GM15510 (cell line): Measurements from ENCODE around the gene IGFBP6.

Source experiments
- POLR2A ChIP-seq: IDR thresholded peaks from 3 replicates; pipeline ENCODE4 v1.6.1; 2011; ENCODE audit warnings: borderline replicate concordance; ENCODE audit not compliant: insufficient read length; ENCODE audit errors: extremely low read depth

IGFBP6 gene

GRCh38 chr12:53097207-53097563 is 282 bp upstream of the IGFBP6 start:
- TF ChIP-seq POLR2A, result no peak

- TF ChIP-seq POLR2A, result no peak
Measured at GRCh38 chr12:53098354-53098981, 1.0 kb downstream of the IGFBP6 start.

GRCh38 chr12:53099071-53099882 is 1.8 kb downstream of the IGFBP6 start:
- no peak for TF ChIP-seq POLR2A

GRCh38 chr12:53100466-53101151 is 3.1 kb downstream of the IGFBP6 start:
- no peak for TF ChIP-seq POLR2A

DNA sequence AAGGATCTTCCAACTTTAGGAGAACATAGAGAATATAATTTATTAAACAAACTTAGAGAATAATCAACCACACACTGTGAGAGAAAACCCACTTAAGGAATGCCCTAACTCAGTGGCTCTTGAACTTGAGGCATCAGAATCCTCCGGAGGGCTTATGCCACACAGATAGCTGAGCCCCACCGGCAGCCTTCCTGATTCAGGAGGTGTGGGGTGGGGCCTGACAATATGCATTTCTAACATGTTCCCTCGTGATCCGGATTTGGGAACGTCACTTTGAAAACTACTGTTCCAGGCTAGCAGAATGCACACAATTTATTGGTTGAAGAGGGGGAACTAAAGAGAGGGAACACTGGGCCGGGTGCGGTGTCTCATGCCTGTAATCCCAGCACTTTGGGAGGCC is 3.8 kb downstream of the IGFBP6 start:
- no peak for TF ChIP-seq POLR2A

- TF ChIP-seq POLR2A, result no peak
Measured at GRCh38 chr12:53101931-53102781, 4.7 kb downstream of the IGFBP6 start.

GRCh38 chr12:53102883-53103807 is 5.7 kb downstream of the IGFBP6 start, which contains the start of gene SOAT2:
Gene SOAT2 (plus strand): TSS chr12:53103486. CDS start chr12:53103578, 92 bp downstream.
- no peak for TF ChIP-seq POLR2A

- TF ChIP-seq POLR2A, result no peak
Measured at GRCh38 chr12:53103860-53104305, 6.4 kb downstream of the IGFBP6 start.

GRCh38 chr12:53105256-53105655 is 7.8 kb downstream of the IGFBP6 start:
- TF ChIP-seq POLR2A, result no peak

- no peak for TF ChIP-seq POLR2A
Measured at GRCh38 chr12:53105712-53106439, 8.4 kb downstream of the IGFBP6 start.

GRCh38 chr12:53107122-53107521 is 9.7 kb downstream of the IGFBP6 start:
- no peak for TF ChIP-seq POLR2A

DNA sequence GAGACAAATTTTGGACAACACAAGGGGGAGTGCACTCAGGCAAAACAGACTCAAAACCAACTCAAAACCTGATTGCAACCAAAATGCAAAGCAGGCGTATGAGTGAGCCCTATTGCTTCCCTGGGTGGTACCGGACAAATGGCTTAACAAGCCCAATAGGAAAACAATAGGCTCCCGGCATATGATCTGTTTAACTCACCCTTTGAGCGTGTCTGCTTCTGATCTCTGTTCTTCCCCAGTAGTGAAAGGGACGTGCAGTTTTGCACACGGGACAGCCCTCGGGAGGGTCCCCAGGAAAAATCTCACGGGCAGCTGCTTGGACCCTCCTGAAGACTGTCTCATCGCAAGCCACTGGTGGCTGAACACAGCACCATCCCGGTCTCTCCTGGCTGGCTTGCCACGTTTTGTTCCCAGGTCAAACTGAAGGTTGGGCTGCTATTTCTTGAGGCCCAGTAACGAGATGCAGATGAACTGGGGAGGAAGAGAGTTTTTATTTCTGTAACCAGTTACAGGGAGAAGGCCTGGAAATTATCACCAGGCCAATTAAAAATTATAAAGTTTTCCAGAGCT is 15.8 kb downstream of the IGFBP6 start:
- TF ChIP-seq POLR2A, result no peak

DNA sequence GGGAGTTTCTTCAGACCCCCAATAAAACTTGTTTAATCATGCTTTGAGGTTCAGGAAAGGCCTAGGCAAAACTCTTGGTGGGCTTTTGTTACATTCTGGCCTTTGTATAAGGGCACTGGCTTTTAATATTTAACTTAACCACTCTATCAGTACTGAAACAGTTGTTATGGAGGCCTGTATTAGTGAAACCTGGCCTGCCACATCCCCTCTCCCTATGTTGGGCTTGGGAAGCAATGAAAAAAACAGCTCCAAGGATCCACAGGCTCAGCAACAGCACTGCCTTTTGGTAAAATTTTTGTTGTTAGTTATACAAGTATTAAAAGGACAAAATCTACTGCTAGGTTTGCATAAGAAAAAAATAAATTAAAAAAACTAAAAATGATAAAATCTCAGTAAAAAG is 16.5 kb downstream of the IGFBP6 start:
- no peak for TF ChIP-seq POLR2A
